HUES48 (cell line): Measurements from ENCODE around the gene TMC3.
A peak's percentile ranks its signal among the peaks of the same experiment; 100 is the strongest.

Source experiments
- H3K27ac ChIP-seq: one replicate; pipeline ENCODE4 v1.7.0; 2013; ENCODE audit warnings: low read depth, low read length, inconsistent platforms
- H3K27me3 ChIP-seq: 2 replicates; pipeline ENCODE4 v1.6.1; 2013; ENCODE audit warnings: mild to moderate bottlenecking, low read length; ENCODE audit not compliant: control insufficient read depth, insufficient read depth
- H3K36me3 ChIP-seq: 2 replicates; pipeline ENCODE4 v1.6.1; 2013; ENCODE audit warnings: low read length; ENCODE audit not compliant: control insufficient read depth, insufficient read depth
- H3K4me1 ChIP-seq: 2 replicates; pipeline ENCODE4 v1.6.1; 2013; ENCODE audit warnings: mild to moderate bottlenecking, low read length; ENCODE audit not compliant: control insufficient read depth, insufficient read depth
- H3K4me3 ChIP-seq: 2 replicates; pipeline ENCODE4 v1.5.1; 2013; ENCODE audit warnings: mild to moderate bottlenecking, low read depth, low read length
- H3K9ac ChIP-seq: 2 replicates; pipeline ENCODE4 v1.6.1; 2013; ENCODE audit warnings: mild to moderate bottlenecking, low read depth, low read length, moderate library complexity
- H3K9me3 ChIP-seq: 2 replicates; pipeline ENCODE4 v1.6.1; 2013; ENCODE audit warnings: low read length; ENCODE audit not compliant: control insufficient read depth, insufficient read depth

The TMC3 gene

GRCh38 chr15:81323559-81323943, 50.5 kb downstream of the TMC3 start:
- Histone ChIP-seq H3K27me3 (peaks cover 4% of the 10 kb centered on the region; the same call in 1 of the 2 replicates), H3K27ac (peak overlapping the region; percentile 42), H3K4me3 (peak overlapping the region; percentile 80), H3K9ac (peak overlapping the region; percentile 60), H3K4me1 (peaks cover 8% of the 10 kb centered on the region; the same call in 1 of the 2 replicates), H3K36me3 (peaks cover 20% of the 10 kb centered on the region), H3K9me3 (no peaks in the 10 kb centered on the region)

- H3K27ac ChIP-seq: no peak overlapping the region
- H3K4me1 ChIP-seq: peaks cover 8% of the 10 kb centered on the region; the same call in 1 of the 2 replicates
- no peak overlapping the region for H3K4me3 ChIP-seq
- H3K9ac ChIP-seq: no peak overlapping the region
- peaks cover 4% of the 10 kb centered on the region; the same call in 1 of the 2 replicates for H3K27me3 ChIP-seq
- H3K9me3 ChIP-seq: no peaks in the 10 kb centered on the region
- H3K36me3 ChIP-seq: peaks cover 27% of the 10 kb centered on the region
Measured at GRCh38 chr15:81322676-81323253, 51.2 kb downstream of the TMC3 start.

- H3K4me3 ChIP-seq: no peak overlapping the region
- H3K4me1 ChIP-seq: peaks cover 8% of the 10 kb centered on the region; the same call in 1 of the 2 replicates
- H3K9ac ChIP-seq: no peak overlapping the region
- H3K36me3 ChIP-seq: peaks cover 34% of the 10 kb centered on the region
- H3K9me3 ChIP-seq: no peaks in the 10 kb centered on the region
- no peak overlapping the region for H3K27ac ChIP-seq
- peaks cover 4% of the 10 kb centered on the region; the same call in 1 of the 2 replicates for H3K27me3 ChIP-seq
Measured at GRCh38 chr15:81321667-81322066, 52.3 kb downstream of the TMC3 start.

- no peaks in the 10 kb centered on the region for H3K9me3 ChIP-seq
- no peak overlapping the region for H3K4me3 ChIP-seq
- no peak overlapping the region for H3K27ac ChIP-seq
- H3K27me3 ChIP-seq: no peaks in the 10 kb centered on the region
- H3K4me1 ChIP-seq: 0 out of 2 replicates have a peak, but pooled peaks cover 5% of the 10 kb centered on the region
- no peak overlapping the region for H3K9ac ChIP-seq
- H3K36me3 ChIP-seq: peaks cover 39% of the 10 kb centered on the region
Measured at GRCh38 chr15:81317642-81318017, 56.4 kb downstream of the TMC3 start.

- Histone ChIP-seq H3K9me3 (no peaks in the 10 kb centered on the region), H3K27ac (no peak overlapping the region), H3K36me3 (peaks cover 47% of the 10 kb centered on the region), H3K9ac (no peak overlapping the region), H3K4me3 (no peak overlapping the region), H3K27me3 (no peaks in the 10 kb centered on the region), H3K4me1 (no peaks in the 10 kb centered on the region)
Measured at GRCh38 chr15:81316267-81316666, 57.7 kb downstream of the TMC3 start.

- H3K9ac ChIP-seq: no peak overlapping the region
- H3K36me3 ChIP-seq: peaks cover 44% of the 10 kb centered on the region
- H3K4me1 ChIP-seq: no peaks in the 10 kb centered on the region
- H3K9me3 ChIP-seq: no peaks in the 10 kb centered on the region
- no peak overlapping the region for H3K4me3 ChIP-seq
- H3K27ac ChIP-seq: no peak overlapping the region
- H3K27me3 ChIP-seq: no peaks in the 10 kb centered on the region
Measured at GRCh38 chr15:81315452-81316175, 58.4 kb downstream of the TMC3 start.

GRCh38 chr15:81314378-81314777, 59.6 kb downstream of the TMC3 start:
- Histone ChIP-seq H3K27ac (no peak overlapping the region), H3K27me3 (no peaks in the 10 kb centered on the region), H3K4me1 (no peaks in the 10 kb centered on the region), H3K36me3 (peaks cover 36% of the 10 kb centered on the region; the same call in 1 of the 2 replicates), H3K9ac (no peak overlapping the region), H3K4me3 (no peak overlapping the region), H3K9me3 (no peaks in the 10 kb centered on the region)

GRCh38 chr15:81313686-81314085, 60.3 kb downstream of the TMC3 start:
- peaks cover 29% of the 10 kb centered on the region; the same call in 1 of the 2 replicates for H3K36me3 ChIP-seq
- H3K9ac ChIP-seq: no peak overlapping the region
- no peak overlapping the region for H3K4me3 ChIP-seq
- H3K4me1 ChIP-seq: no peaks in the 10 kb centered on the region
- no peaks in the 10 kb centered on the region for H3K9me3 ChIP-seq
- H3K27ac ChIP-seq: no peak overlapping the region
- no peaks in the 10 kb centered on the region for H3K27me3 ChIP-seq

GRCh38 chr15:81312790-81313543, 61.0 kb downstream of the TMC3 start:
- Histone ChIP-seq H3K36me3 (peaks cover 22% of the 10 kb centered on the region; the same call in 1 of the 2 replicates), H3K9me3 (no peaks in the 10 kb centered on the region), H3K4me1 (no peaks in the 10 kb centered on the region), H3K27me3 (no peaks in the 10 kb centered on the region), H3K4me3 (no peak overlapping the region), H3K9ac (no peak overlapping the region), H3K27ac (no peak overlapping the region)

- Histone ChIP-seq H3K36me3 (peaks cover 13% of the 10 kb centered on the region; the same call in 1 of the 2 replicates), H3K4me3 (no peak overlapping the region), H3K27ac (no peak overlapping the region), H3K9ac (no peak overlapping the region), H3K27me3 (no peaks in the 10 kb centered on the region), H3K4me1 (no peaks in the 10 kb centered on the region), H3K9me3 (no peaks in the 10 kb centered on the region)
Measured at GRCh38 chr15:81311752-81312464, 62.1 kb downstream of the TMC3 start.
